RWPE1 (cell line): Measurements from ENCODE around the gene FCHSD2.

Experiments used
- CTCF ChIA-PET: fragments of 350-600 bp; sonication (Branson Sonifier 250); formaldehyde crosslinking; extraction: SDS; loops from one replicate; lab custom pipeline; 2021; lab: Yijun Ruan, JAX
- POLR2A ChIA-PET: fragments of 400-600 bp; formaldehyde crosslinking; extraction: SDS; loops from one replicate; lab custom pipeline; 2020; ENCODE audit warnings: antibody characterized with exemption; ENCODE audit not compliant: low non-redundant PET; lab: Yijun Ruan, JAX
- DNase-seq: peaks from one replicate; pipeline ENCODE4 v3.0.0; 2012; ENCODE audit warnings: low spot score
- H3K27ac ChIP-seq: fragments of 450-650 bp; 2 replicates; pipeline ENCODE4 v1.5.1; 2017
- TF ChIP-seq, protein P1 (sequence below): fragments of 450-650 bp; conservative IDR thresholded peaks from 2 replicates; pipeline ENCODE4 v1.5.1; 2017; ENCODE audit warnings: low read depth, mild to moderate bottlenecking

The FCHSD2 gene

DNA sequence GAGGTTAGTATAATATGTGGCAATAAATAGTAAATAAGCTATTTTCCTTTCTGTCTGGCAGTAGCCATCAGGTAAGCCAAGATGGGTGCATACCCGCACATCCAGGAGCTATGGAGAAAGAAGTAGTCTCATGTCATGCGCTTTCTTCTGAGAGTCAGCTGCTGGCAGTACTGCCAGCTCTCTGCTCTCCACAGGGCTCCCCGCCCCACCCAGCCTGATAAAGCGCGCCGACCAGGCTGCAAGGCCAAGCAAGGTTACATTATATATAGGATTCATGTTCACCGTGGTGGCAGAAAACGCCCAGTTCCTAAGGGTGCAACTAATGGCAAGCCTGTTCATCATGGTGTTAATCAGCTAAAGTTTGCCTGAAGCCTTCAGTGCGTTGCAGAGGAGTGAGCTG is 201.7 kb downstream of the FCHSD2 start:
- ChIA-PET POLR2A (no interaction called here), CTCF (interaction anchor here (0.8 kb wide), 1 partner anchor 57 kb away, joined by 3 read pairs; no protein-coding TSS in a partner anchor)
- TF ChIP-seq, protein P1, sequence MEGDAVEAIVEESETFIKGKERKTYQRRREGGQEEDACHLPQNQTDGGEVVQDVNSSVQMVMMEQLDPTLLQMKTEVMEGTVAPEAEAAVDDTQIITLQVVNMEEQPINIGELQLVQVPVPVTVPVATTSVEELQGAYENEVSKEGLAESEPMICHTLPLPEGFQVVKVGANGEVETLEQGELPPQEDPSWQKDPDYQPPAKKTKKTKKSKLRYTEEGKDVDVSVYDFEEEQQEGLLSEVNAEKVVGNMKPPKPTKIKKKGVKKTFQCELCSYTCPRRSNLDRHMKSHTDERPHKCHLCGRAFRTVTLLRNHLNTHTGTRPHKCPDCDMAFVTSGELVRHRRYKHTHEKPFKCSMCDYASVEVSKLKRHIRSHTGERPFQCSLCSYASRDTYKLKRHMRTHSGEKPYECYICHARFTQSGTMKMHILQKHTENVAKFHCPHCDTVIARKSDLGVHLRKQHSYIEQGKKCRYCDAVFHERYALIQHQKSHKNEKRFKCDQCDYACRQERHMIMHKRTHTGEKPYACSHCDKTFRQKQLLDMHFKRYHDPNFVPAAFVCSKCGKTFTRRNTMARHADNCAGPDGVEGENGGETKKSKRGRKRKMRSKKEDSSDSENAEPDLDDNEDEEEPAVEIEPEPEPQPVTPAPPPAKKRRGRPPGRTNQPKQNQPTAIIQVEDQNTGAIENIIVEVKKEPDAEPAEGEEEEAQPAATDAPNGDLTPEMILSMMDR = no peak
- H3K27ac ChIP-seq = no peak overlapping the region
- DNase-seq = no peak

DNA sequence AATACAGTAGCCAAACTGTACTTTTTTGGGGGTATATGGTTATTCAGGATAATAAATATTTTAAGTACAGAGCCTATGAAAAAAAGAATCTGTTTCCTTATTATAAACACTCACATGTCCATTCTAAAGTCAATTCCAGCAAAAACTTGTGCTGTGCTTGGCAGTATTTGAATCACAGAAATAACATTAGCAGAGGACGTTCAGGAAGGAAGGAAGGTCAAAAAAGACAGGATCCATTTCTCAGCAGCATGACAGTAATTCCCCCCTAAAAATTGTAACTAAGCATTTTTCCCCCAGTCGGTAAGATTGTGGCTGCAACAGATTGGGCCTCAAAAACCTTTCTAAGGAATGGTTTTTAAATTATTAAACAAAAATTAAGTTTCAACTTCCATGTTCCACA is 203.1 kb downstream of the FCHSD2 start:
- TF ChIP-seq, protein P1 = no peak
- POLR2A ChIA-PET = no interaction called here
- no peak overlapping the region for H3K27ac ChIP-seq
- CTCF ChIA-PET = no interaction called here
- no peak for DNase-seq

DNA sequence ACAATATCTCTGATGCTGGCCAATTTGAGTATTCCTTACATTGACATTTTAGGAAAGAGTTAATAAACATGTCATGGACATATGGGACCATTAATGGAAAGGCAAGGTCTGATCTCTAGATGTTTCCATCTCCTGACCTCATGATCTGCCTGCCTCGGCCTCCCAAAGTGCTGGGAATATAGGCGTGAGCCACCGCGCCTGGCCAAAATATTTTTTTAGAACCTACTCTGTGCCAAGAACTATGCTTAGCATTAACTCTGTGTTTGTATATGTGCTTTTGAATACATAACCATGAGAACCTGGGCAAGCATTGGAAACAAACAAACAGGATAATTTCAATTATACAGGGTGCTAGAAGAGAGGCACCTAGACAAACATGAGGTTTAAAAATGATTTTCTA is 204.7 kb downstream of the FCHSD2 start:
- TF ChIP-seq, protein P1 = no peak
- ChIA-PET CTCF (interaction anchor here (0.6 to 1.0 kb wide), 2 partner anchors 114 to 240 kb away, joined by 3 to 4 read pairs; no protein-coding TSS in a partner anchor), POLR2A (no interaction called here)
- no peak overlapping the region for H3K27ac ChIP-seq
- no peak for DNase-seq

DNA sequence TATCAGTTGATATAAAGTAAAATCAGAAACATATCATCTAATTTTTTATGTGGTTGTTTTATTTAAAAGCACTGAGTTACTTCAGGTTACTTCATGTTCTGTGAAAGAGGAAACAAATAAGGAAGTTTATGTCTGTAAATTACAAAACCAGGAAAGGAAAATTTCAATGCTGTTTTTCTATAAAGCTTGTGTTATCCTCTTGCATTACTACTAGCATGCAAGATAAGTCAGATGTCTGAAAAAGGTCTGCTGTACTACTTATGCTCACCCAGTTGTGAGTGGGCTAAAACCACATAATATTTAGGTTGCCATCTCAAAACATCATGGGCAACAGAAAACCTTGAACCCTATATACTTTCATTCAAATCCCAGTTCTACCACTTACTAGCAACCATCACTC is 206.4 kb downstream of the FCHSD2 start:
- ChIA-PET CTCF (no interaction called here), POLR2A (no interaction called here)
- H3K27ac ChIP-seq = no peak overlapping the region
- DNase-seq = no peak
- TF ChIP-seq, protein P1 = no peak

DNA sequence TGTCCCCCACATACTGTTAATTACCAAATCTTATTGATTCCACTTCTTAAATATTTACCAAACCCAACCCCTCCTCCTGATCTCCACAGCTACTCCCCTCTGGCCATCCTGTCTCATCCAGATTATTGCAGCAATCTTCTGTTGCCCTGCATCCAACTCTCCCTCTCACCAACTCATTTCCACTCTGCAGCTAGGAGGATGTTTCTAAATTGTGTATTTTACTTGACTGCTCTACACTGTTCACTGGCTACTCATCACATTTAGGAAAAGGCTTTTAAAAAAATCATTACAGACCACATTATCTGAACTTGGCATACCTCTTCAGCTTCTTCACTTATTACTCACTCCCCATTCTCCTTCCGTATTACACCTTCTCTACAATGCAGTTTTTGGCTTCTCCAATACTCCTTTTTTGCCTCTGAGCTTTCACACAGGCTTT is 210.0 kb downstream of the FCHSD2 start:
- ChIA-PET CTCF (no interaction called here), POLR2A (no interaction called here)
- no peak for DNase-seq
- no peak overlapping the region for H3K27ac ChIP-seq
- TF ChIP-seq, protein P1 = no peak

DNA sequence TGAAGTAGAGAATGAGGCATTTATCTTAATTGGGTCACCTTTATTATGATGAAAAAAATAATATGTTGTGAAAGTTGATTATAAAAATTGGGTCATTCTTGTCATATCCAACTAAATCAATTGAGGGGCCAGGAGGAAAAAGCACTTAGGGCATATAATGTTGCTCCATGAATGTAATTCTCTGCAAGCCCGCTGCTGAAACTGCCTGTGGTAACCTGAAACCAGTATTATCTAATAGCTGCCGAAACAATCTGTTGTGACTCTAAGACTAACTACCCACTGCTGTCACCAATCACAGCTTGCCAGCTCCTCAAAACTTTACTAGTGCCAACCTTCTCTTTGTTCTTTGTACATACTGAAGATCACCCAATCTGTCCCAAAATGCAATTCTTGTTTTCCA is 212.1 kb downstream of the FCHSD2 start:
- ChIA-PET CTCF (interaction anchor here (1.2 kb wide), 1 partner anchor 28 kb away, joined by 3 read pairs; no protein-coding TSS in a partner anchor), POLR2A (no interaction called here)
- no peak overlapping the region for H3K27ac ChIP-seq
- TF ChIP-seq, protein P1 = no peak
- no peak for DNase-seq
